K562 (cell line): ENCODE data around the gene HLA-DMB. TPM values are rescaled to one million over a fixed set of nuclear protein-coding genes. Genes with fewer than 3 reads are reported as not detected.

Experiments
- AFF4 ChIP-seq: sonication (generic); formaldehyde crosslinking; IDR thresholded peaks from 2 replicates; pipeline ENCODE4 v1.8.0; 2023; ENCODE audit warnings: mild to moderate bottlenecking, missing genetic modification reagents
- ARHGAP35 ChIP-seq: fragments of 450-650 bp; IDR thresholded peaks from 2 replicates; pipeline ENCODE4 v1.6.1; 2018; ENCODE audit not compliant: partially characterized antibody
- ATF1 ChIP-seq, 2 experiments: fragments of 450-650 bp in 1 of 2; IDR thresholded peaks; 2 replicates each; pipeline ENCODE4 v1.6.1; 2016; ENCODE audit warnings: missing compliant biosample characterization in 1 of 2, missing genetic modification characterization in 1 of 2
- DMBX1 ChIP-seq: fragments of 250-450 bp; sonication (Bioruptor Pico); IDR thresholded peaks from 2 replicates; pipeline ENCODE4 v1.8.0; 2022; ENCODE audit warnings: inconsistent platforms, mild to moderate bottlenecking, moderate library complexity, borderline replicate concordance
- ETV6 ChIP-seq, 3 experiments: fragments of 150-350 bp in 1 of 3; sonication (generic) in 1 of 3; formaldehyde crosslinking in 1 of 3; IDR thresholded peaks; 2 replicates each; pipeline versions ENCODE4 v1.6.1 to v1.8.0; 2014 to 2022; ENCODE audit warnings: borderline replicate concordance in 2 of 3, low read depth in 2 of 3, antibody characterized with exemption in 1 of 3, low read length in 1 of 3, mild to moderate bottlenecking in 1 of 3, missing genetic modification reagents in 1 of 3
- HNRNPK ChIP-seq: fragments of 200-400 bp; formaldehyde crosslinking; IDR thresholded peaks from one replicate; pipeline ENCODE4 v1.6.1; 2018; ENCODE audit warnings: mild to moderate bottlenecking, low read depth, low read length; ENCODE audit not compliant: poor library complexity, severe bottlenecking
- ID3 ChIP-seq, 2 experiments: fragments of 250-450 bp in 1 of 2; fragments of 450-650 bp in 1 of 2; sonication (Bioruptor Pico) in 1 of 2; IDR thresholded peaks; 2 replicates each; pipeline versions ENCODE4 v1.6.1 to v1.8.0; 2016 to 2021; ENCODE audit warnings: mild to moderate bottlenecking in 2 of 2, moderate library complexity in 2 of 2, missing compliant biosample characterization in 1 of 2, missing genetic modification characterization in 1 of 2
- IRF9 ChIP-seq: fragments of 450-650 bp; IDR thresholded peaks from 2 replicates; pipeline ENCODE4 v1.6.1; 2016; ENCODE audit warnings: missing biosample characterization, missing genetic modification characterization
- MEF2A ChIP-seq: IDR thresholded peaks from 2 replicates; pipeline ENCODE4 v1.6.1; 2011; ENCODE audit warnings: low read depth, mild to moderate bottlenecking, low read length, moderate library complexity; ENCODE audit not compliant: control insufficient read depth
- NFE2 ChIP-seq: IDR thresholded peaks from 2 replicates; pipeline ENCODE4 v1.6.1; 2014; ENCODE audit warnings: antibody characterized with exemption, low read depth
- PHF8 ChIP-seq: fragments of 200-600 bp; sonication (generic); IDR thresholded peaks from 2 replicates; pipeline ENCODE4 v1.6.1; 2012; ENCODE audit warnings: mixed run types, mild to moderate bottlenecking, inconsistent platforms, low read length, moderate library complexity, borderline replicate concordance
- RERE ChIP-seq: sonication (generic); formaldehyde crosslinking; IDR thresholded peaks from 2 replicates; pipeline ENCODE4 v1.8.0; 2023; ENCODE audit warnings: missing genetic modification reagents, mild to moderate bottlenecking, borderline replicate concordance
- ZNF347 ChIP-seq: fragments of 450-650 bp; formaldehyde crosslinking; IDR thresholded peaks from 2 replicates; pipeline ENCODE4 v1.4.0; 2020; ENCODE audit warnings: low read depth, mild to moderate bottlenecking, moderate library complexity
- ZNF76 ChIP-seq: fragments of 250-450 bp; sonication (Bioruptor Pico); IDR thresholded peaks from 2 replicates; pipeline ENCODE4 v1.4.0; 2020; ENCODE audit warnings: mild to moderate bottlenecking, moderate library complexity, borderline replicate concordance
- polyA plus RNA-seq, 8 experiments: library from polyadenylated mRNA; depleted of rRNA in 4 of 8; stranded (reverse) in 5 of 8; unstranded in 3 of 8; fragments of >200 nt; fragmentation: Nextera tagmentation in 2 of 8; fragmentation: Illumina TruSeq in 1 of 8; extraction: Ambion mirVana in 2 of 8; extraction: Trizol in 1 of 8; gene quantifications; 2 replicates each; pipeline versions ENCODE4 v1.2.1 to v1.2.3, GENCODE V29; 2011 to 2014; ENCODE audit warnings: inconsistent platforms in 1 of 8, missing spikeins in 1 of 8
- total RNA-seq, 7 experiments: library from RNA; depleted of rRNA in 6 of 7; stranded (reverse); fragments of >200 nt in 6 of 7; fragmentation: Illumina TruSeq in 2 of 7; extraction: Trizol in 2 of 7; gene quantifications; 2 replicates each; pipeline versions ENCODE4 v1.2.1 to v1.2.3, GENCODE V29; 2011 to 2021; ENCODE audit warnings: low replicate concordance in 1 of 7

The HLA-DMB gene
- total and polyA plus RNA-seq, 9 of the 15 experiments (the other 6 are each of a cell fraction or from before 2014, with no cell fraction given), result 0.38 TPM; not detected in 8

- TF ChIP-seq ID3 (CRISPR knock-in tag; IDR thresholded peaks at IDR 0.05) (no peak), ID3 (tag; IDR thresholded peaks at IDR 0.05) (no peak), ATF1 (CRISPR knock-in tag; IDR thresholded peaks at IDR 0.05) (no peak), ATF1 (tag; IDR thresholded peaks at IDR 0.05) (no peak), PHF8 (0 out of 2 replicates have a peak, but pooled peaks have one; percentile 7), ZNF76 (CRISPR knock-in tag) (no peak), ARHGAP35 (no peak), RERE (CRISPR knock-in tag) (no peak), HNRNPK (no peak), ETV6 (IDR thresholded peaks at IDR 0.05; ENCODE audit: borderline replicate concordance in 1 of 2, low read depth in 2 of 2, low read length in 1 of 2) (no peak), ETV6 (CRISPR knock-in tag; IDR thresholded peaks at IDR 0.05; ENCODE audit: borderline replicate concordance) (0 out of 2 replicates have a peak, but pooled peaks have one; percentile 21), MEF2A (no peak), DMBX1 (CRISPR knock-in tag) (no peak), NFE2 (no peak), ZNF347 (no peak), AFF4 (peak; percentile 37; the same call in 1 of the 2 replicates), IRF9 (tag) (no peak)
Measured at GRCh38 chr6:32974541-32975308, 33.9 kb upstream of the HLA-DMB start (continued).
